ENCODE data around the gene SYT8.
"Not testable (repeated sequence)": the region's sequence is repeated elsewhere in the genome, so short reads cannot be mapped to it uniquely, and the experiment has no call there.

SYT8 gene

GRCh38 chr11:1875093-1875850, 40.5 kb downstream of the SYT8 start:
- Histone ChIP-seq H3K36me3 (ENCODE audit: insufficient read depth, low read length) (no peaks in the 10 kb centered on the region), H3K27ac (ENCODE audit: low read depth, low read length, poor library complexity, severe bottlenecking) (no peak overlapping the region), H3K4me2 (ENCODE audit: low read length) (no peak overlapping the region), H3K27me3 (ENCODE audit: insufficient read depth, low read length) (no peaks in the 10 kb centered on the region), H3K4me1 (ENCODE audit: insufficient read depth, low read length, severe bottlenecking) (peaks cover 8% of the 10 kb centered on the region), H3K9me2 (ENCODE audit: low read depth, low read length) (no peaks in the 10 kb centered on the region), H4K20me1 (ENCODE audit: insufficient read depth, low read length) (no peaks in the 10 kb centered on the region), H3K4me3 (ENCODE audit: low read depth, low read length, poor library complexity, severe bottlenecking) (no peak overlapping the region), H2AFZ (ENCODE audit: low read length) (no peak overlapping the region), H3K9me3 (ENCODE audit: low read length) (no peaks in the 10 kb centered on the region), H3K9ac (ENCODE audit: low read length) (no peak overlapping the region), H3F3A (ENCODE audit: insufficient read depth, low read length) (no peaks in the 10 kb centered on the region), H3K79me2 (ENCODE audit: insufficient read depth, low read length) (no peaks in the 10 kb centered on the region)
- TF ChIP-seq EZH2 (IDR thresholded peaks at IDR 0.05; ENCODE audit: borderline replicate concordance, low read length) (no peak), CTCF (IDR thresholded peaks at IDR 0.05; ENCODE audit: low read length) (no peak)

- H3F3A ChIP-seq (ENCODE audit: insufficient read depth, low read length); H3K36me3 ChIP-seq (ENCODE audit: insufficient read depth, low read length); H3K27me3 ChIP-seq (ENCODE audit: insufficient read depth, low read length); H3K4me1 ChIP-seq (ENCODE audit: insufficient read depth, low read length, severe bottlenecking); H3K27ac ChIP-seq (ENCODE audit: low read depth, low read length, poor library complexity, severe bottlenecking); H2AFZ ChIP-seq (ENCODE audit: low read length); H3K9me2 ChIP-seq (ENCODE audit: low read depth, low read length); H3K4me2 ChIP-seq (ENCODE audit: low read length); H3K9ac ChIP-seq (ENCODE audit: low read length); H3K4me3 ChIP-seq (ENCODE audit: low read depth, low read length, poor library complexity, severe bottlenecking); H3K79me2 ChIP-seq (ENCODE audit: insufficient read depth, low read length); H3K9me3 ChIP-seq (ENCODE audit: low read length); H4K20me1 ChIP-seq (ENCODE audit: insufficient read depth, low read length): not testable (repeated sequence)
These were observed 41.1 kb downstream of the SYT8 start for GRCh38 chr11:1875851-1876301.

GRCh38 chr11:1876361-1877063, 41.7 kb downstream of the SYT8 start:
- Histone ChIP-seq H3F3A (ENCODE audit: insufficient read depth, low read length) (no peaks in the 10 kb centered on the region), H4K20me1 (ENCODE audit: insufficient read depth, low read length) (no peaks in the 10 kb centered on the region), H3K27me3 (ENCODE audit: insufficient read depth, low read length) (no peaks in the 10 kb centered on the region), H3K4me3 (ENCODE audit: low read depth, low read length, poor library complexity, severe bottlenecking) (no peak overlapping the region), H3K27ac (ENCODE audit: low read depth, low read length, poor library complexity, severe bottlenecking) (no peak overlapping the region), H3K4me2 (ENCODE audit: low read length) (no peak overlapping the region), H3K4me1 (ENCODE audit: insufficient read depth, low read length, severe bottlenecking) (peaks cover 2% of the 10 kb centered on the region), H3K36me3 (ENCODE audit: insufficient read depth, low read length) (no peaks in the 10 kb centered on the region), H3K9me2 (ENCODE audit: low read depth, low read length) (no peaks in the 10 kb centered on the region), H3K9me3 (ENCODE audit: low read length) (no peaks in the 10 kb centered on the region), H2AFZ (ENCODE audit: low read length) (no peak overlapping the region), H3K79me2 (ENCODE audit: insufficient read depth, low read length) (no peaks in the 10 kb centered on the region), H3K9ac (ENCODE audit: low read length) (no peak overlapping the region)
- TF ChIP-seq EZH2 (IDR thresholded peaks at IDR 0.05; ENCODE audit: borderline replicate concordance, low read length) (no peak), CTCF (IDR thresholded peaks at IDR 0.05; ENCODE audit: low read length) (peak; percentile 67)

All from OCI-LY1 (cell line).